ENCODE measurements around the gene HHATL.

Gene HHATL

GRCh38 chr3:42712344-42712648, 9.7 kb upstream of the HHATL start:
- TF ChIP-seq, protein P1, sequence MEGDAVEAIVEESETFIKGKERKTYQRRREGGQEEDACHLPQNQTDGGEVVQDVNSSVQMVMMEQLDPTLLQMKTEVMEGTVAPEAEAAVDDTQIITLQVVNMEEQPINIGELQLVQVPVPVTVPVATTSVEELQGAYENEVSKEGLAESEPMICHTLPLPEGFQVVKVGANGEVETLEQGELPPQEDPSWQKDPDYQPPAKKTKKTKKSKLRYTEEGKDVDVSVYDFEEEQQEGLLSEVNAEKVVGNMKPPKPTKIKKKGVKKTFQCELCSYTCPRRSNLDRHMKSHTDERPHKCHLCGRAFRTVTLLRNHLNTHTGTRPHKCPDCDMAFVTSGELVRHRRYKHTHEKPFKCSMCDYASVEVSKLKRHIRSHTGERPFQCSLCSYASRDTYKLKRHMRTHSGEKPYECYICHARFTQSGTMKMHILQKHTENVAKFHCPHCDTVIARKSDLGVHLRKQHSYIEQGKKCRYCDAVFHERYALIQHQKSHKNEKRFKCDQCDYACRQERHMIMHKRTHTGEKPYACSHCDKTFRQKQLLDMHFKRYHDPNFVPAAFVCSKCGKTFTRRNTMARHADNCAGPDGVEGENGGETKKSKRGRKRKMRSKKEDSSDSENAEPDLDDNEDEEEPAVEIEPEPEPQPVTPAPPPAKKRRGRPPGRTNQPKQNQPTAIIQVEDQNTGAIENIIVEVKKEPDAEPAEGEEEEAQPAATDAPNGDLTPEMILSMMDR (IDR thresholded peaks at IDR 0.05; ENCODE audit: extremely low read depth, missing control alignments), result no peak
- no peak for DNase-seq (ENCODE audit: low spot score)

DNA sequence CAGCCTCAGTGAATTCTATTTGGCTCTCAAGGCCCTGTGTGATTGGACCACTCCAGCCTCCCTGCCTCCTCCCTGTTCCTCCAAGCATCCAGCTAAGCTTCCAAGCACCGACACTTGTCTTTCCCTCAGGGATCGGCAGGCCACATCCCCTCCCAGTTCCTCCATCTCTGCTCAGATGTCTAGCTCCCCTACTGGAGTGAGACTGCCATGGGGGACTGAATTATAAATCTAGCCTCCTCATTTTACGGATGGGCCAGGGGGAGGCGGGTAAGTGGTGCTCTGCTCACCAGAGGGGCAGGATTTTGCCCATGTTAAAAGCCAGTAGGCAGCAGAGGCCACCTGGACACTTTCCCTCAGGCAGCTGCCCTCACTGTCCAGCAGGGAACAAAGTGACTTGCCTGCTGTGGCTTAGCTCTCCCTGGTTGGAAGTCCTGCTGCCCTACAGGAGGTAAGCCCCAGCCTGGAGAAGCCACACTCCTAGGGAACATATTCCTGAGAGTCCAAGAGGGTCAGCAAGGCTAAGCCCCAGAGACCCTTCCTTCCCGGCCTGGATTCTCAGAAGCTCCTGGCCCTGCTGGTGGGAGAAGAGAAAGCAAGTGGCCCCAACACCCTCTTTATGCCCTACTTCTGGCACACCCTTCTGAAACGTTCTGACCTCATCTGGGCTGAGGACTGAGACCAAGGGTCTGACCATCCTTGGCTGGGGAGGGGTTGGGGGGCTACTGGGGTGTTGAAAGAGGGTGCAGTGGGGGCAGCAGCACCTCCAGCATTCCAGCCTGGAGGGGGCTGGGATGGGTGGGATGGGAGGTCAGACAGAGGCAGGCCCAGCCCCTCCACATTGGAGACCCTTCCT, 9.1 kb upstream of the HHATL start:
- TF ChIP-seq, protein P1 (IDR thresholded peaks at IDR 0.05; ENCODE audit: extremely low read depth, missing control alignments), result no peak
- DNase-seq (ENCODE audit: low spot score), result no peak

DNA sequence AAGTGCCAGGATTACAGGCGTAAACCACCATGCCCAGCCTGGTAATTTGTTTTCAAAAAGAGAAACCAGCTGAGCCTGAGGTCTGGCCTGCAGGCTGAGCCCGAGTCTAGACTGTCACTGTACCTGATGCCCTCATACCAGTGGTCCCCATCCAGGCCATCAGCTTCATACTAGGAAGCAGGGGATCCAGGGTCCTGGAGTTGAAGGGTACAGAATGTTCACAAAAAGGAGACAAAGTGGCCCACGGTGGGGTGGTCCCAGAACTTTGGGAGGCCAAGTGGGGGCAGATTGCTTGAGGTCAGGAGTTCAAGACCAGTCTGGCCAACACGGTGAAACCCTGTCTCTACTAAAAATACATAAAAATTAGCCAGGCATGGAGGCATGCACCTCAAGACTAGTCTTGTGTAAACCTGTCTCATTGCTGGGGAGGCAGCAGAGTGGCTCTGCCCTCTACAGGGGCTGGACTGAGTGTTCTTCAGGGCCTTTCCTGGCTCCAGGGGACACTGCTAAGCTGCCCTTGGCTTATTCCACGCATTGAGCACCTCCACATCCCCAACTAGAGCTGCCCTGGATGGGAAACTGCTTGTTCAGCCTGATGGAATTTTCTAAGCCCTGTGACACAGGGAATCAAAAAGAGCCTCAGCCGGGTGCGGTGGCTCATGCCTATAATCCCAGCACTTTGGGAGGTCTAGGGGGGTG, 7.9 kb upstream of the HHATL start:
- no peak for DNase-seq (ENCODE audit: low spot score)
- TF ChIP-seq, protein P1 (IDR thresholded peaks at IDR 0.05; ENCODE audit: extremely low read depth, missing control alignments), result no peak

DNA sequence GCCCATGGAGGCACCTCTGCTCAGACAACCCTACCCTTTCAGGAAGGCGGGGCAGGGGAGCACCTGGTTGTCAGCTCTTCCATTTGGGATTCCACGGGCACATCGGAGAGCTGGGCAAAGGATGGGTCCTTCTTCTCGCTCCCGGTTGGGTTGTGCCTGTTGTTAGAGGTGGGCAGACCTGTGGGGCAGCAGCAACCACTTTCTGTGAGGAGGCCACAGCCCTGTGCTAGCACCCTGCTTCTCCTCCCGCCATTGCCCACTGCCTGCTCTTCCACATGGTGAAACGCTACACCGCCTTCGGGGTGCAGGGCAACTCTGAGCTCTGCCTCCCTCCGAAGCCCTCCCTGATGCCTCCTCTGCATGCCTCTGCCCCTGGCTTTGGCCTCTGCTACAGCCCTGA, 7.0 kb upstream of the HHATL start:
- TF ChIP-seq, protein P1 (IDR thresholded peaks at IDR 0.05; ENCODE audit: extremely low read depth, missing control alignments), result no peak
- no peak for DNase-seq (ENCODE audit: low spot score)

DNA sequence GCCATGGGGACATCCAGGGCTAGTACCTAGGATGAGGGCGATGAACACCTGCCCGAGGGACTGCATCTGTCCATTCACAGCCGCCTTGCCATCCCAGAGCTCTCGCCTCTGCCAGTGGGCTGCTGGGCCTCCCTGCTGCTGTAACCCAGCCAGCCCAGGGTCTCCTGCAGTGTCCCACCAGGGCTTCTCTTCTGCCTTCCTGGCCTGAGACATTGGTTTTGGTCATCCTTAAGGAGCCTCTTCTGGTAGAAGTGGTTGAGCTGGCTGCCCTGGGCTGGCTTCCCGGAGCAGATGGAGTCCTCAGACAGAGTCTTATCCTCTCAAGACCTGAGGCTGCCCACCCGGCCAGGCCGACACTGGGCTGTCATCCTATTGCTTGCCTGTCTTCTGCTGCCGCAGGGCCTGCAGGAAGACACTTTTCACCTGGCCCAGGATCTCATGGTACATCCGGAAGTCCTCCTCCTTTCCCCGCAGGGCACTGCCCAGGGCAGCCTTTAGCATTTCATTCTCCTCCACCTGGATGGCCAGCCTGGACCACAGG, 6.1 kb upstream of the HHATL start:
- TF ChIP-seq, protein P1 (IDR thresholded peaks at IDR 0.05; ENCODE audit: extremely low read depth, missing control alignments), result no peak
- no peak for DNase-seq (ENCODE audit: low spot score)

- DNase-seq (ENCODE audit: low spot score), result no peak
- TF ChIP-seq, protein P1 (IDR thresholded peaks at IDR 0.05; ENCODE audit: extremely low read depth, missing control alignments), result no peak
Measured at GRCh38 chr3:42707620-42708355, 5.2 kb upstream of the HHATL start.

Data from GM20000 (cell line).